Measurements from ENCODE around the gene SPATS2L. TPM values are rescaled to one million over a fixed set of nuclear protein-coding genes. Genes with fewer than 3 reads are reported as not detected.
A peak's percentile ranks its signal among the peaks of the same experiment; 100 is the strongest.

Gene SPATS2L
- total RNA-seq, 1 donor from 2014 or later: 192 TPM

DNA sequence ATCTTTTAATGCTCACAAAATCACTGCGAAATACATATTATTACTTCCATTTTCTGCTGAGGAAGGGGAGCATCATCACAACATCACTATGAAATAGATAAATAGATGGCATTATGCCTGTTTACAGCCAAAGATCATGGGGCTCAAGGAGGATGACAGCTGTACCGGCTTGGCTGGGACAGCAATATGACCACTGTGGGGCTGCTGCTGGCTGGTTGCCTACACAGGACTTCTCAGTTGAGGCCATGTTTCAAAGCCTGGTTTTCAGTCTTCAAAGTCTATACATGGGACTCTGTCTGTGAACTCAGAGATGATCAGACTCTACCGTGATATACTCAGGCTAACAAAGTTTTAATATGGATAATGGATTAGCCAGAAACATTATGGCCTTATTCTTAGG is 58.7 kb downstream of the SPATS2L start:
- Histone ChIP-seq H3K4me1 (ENCODE audit: insufficient read depth, low read length) (no peaks in the 10 kb centered on the region), H3K27ac (ENCODE audit: low read depth, low read length) (no peak overlapping the region), H3K9me3 (ENCODE audit: insufficient read depth, low read depth, low read length) (no peaks in the 10 kb centered on the region), H3K79me2 (ENCODE audit: insufficient read depth, low read length) (peaks cover 72% of the 10 kb centered on the region), H3K27me3 (ENCODE audit: insufficient read depth, low read length) (no peaks in the 10 kb centered on the region), H2AFZ (ENCODE audit: low read depth, low read length) (no peak overlapping the region), H3K4me3 (ENCODE audit: insufficient read depth, low read depth, low read length) (no peak overlapping the region), H3K4me2 (ENCODE audit: low read length) (no peak overlapping the region), H4K20me1 (ENCODE audit: insufficient read depth, low read length) (peaks cover 11% of the 10 kb centered on the region), H3K9ac (ENCODE audit: low read length) (no peak overlapping the region), H3K36me3 (ENCODE audit: insufficient read depth, low read length) (no peaks in the 10 kb centered on the region)
- FAIRE-seq (no peak), DNase-seq (ENCODE audit: low read depth) (no peak)
- TF ChIP-seq CTCF (IDR thresholded peaks at IDR 0.05; ENCODE audit: insufficient read depth, low read depth, low read length) (no peak), EZH2 (IDR thresholded peaks at IDR 0.05; ENCODE audit: insufficient read depth, low read length) (no peak)
- H3K9me3 Mint-ChIP-seq (ENCODE audit: unreplicated experiment): no peaks in the 10 kb centered on the region
- H3K4me3 Mint-ChIP-seq (ENCODE audit: unreplicated experiment): no peak overlapping the region
- peaks cover 6% of the 10 kb centered on the region for H3K36me3 Mint-ChIP-seq (ENCODE audit: low read depth, unreplicated experiment)
- no peaks in the 10 kb centered on the region for H3K27me3 Mint-ChIP-seq (ENCODE audit: low read depth, unreplicated experiment)
- H3K27ac Mint-ChIP-seq (ENCODE audit: unreplicated experiment): no peak overlapping the region
- H3K4me1 Mint-ChIP-seq (ENCODE audit: low read depth, unreplicated experiment): peaks cover 47% of the 10 kb centered on the region

DNA sequence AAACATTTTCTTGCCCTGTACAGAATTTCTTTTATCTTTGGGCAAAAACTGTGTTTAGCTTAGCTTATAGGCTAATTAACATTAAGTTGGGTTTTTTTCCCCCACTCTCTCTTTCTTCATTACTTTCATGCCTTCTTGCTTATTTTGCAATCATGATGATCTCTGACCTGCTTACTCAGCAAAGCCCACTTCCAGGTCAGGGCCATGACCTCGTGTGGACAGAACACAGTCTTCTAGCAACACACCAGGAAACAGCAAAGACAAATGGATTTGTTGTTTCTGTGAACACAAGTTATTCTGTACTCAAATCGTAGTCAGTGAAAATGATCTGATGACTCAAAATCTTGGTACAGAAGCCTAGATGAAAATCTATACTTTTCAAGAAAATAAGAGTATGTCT is 60.7 kb downstream of the SPATS2L start:
- H3K9me3 Mint-ChIP-seq (ENCODE audit: unreplicated experiment): no peaks in the 10 kb centered on the region
- H3K36me3 ChIP-seq (ENCODE audit: insufficient read depth, low read length): peaks cover 3% of the 10 kb centered on the region
- H3K4me1 Mint-ChIP-seq (ENCODE audit: low read depth, unreplicated experiment): peaks cover 44% of the 10 kb centered on the region
- no peak for DNase-seq (ENCODE audit: low read depth)
- no peaks in the 10 kb centered on the region for H3K27me3 ChIP-seq (ENCODE audit: insufficient read depth, low read length)
- H3K27ac Mint-ChIP-seq (ENCODE audit: unreplicated experiment): peak overlapping the region; percentile 49
- H3K9me3 ChIP-seq (ENCODE audit: insufficient read depth, low read depth, low read length): no peaks in the 10 kb centered on the region
- H3K4me1 ChIP-seq (ENCODE audit: insufficient read depth, low read length): no peaks in the 10 kb centered on the region
- no peak overlapping the region for H3K9ac ChIP-seq (ENCODE audit: low read length)
- peak overlapping the region; percentile 16 for H3K4me2 ChIP-seq (ENCODE audit: low read length)
- H3K27me3 Mint-ChIP-seq (ENCODE audit: low read depth, unreplicated experiment): no peaks in the 10 kb centered on the region
- H3K4me3 ChIP-seq (ENCODE audit: insufficient read depth, low read depth, low read length): no peak overlapping the region
- peaks cover 9% of the 10 kb centered on the region for H4K20me1 ChIP-seq (ENCODE audit: insufficient read depth, low read length)
- peaks cover 10% of the 10 kb centered on the region for H3K36me3 Mint-ChIP-seq (ENCODE audit: low read depth, unreplicated experiment)
- no peak for FAIRE-seq
- H3K79me2 ChIP-seq (ENCODE audit: insufficient read depth, low read length): peaks cover 76% of the 10 kb centered on the region
- no peak overlapping the region for H3K27ac ChIP-seq (ENCODE audit: low read depth, low read length)
- H3K4me3 Mint-ChIP-seq (ENCODE audit: unreplicated experiment): no peak overlapping the region
- no peak for TF ChIP-seq EZH2 (IDR thresholded peaks at IDR 0.05; ENCODE audit: insufficient read depth, low read length)
- TF ChIP-seq CTCF (IDR thresholded peaks at IDR 0.05; ENCODE audit: insufficient read depth, low read depth, low read length): no peak
- no peak overlapping the region for H2AFZ ChIP-seq (ENCODE audit: low read depth, low read length)

- Mint-ChIP-seq H3K27ac (ENCODE audit: unreplicated experiment) (peak overlapping the region; percentile 24), H3K27me3 (ENCODE audit: low read depth, unreplicated experiment) (no peaks in the 10 kb centered on the region), H3K9me3 (ENCODE audit: unreplicated experiment) (no peaks in the 10 kb centered on the region), H3K4me1 (ENCODE audit: low read depth, unreplicated experiment) (peaks cover 43% of the 10 kb centered on the region), H3K4me3 (ENCODE audit: unreplicated experiment) (no peak overlapping the region), H3K36me3 (ENCODE audit: low read depth, unreplicated experiment) (peaks cover 10% of the 10 kb centered on the region)
- Histone ChIP-seq H3K9me3 (ENCODE audit: insufficient read depth, low read depth, low read length) (no peaks in the 10 kb centered on the region), H4K20me1 (ENCODE audit: insufficient read depth, low read length) (peaks cover 9% of the 10 kb centered on the region), H3K4me2 (ENCODE audit: low read length) (no peak overlapping the region), H3K27me3 (ENCODE audit: insufficient read depth, low read length) (no peaks in the 10 kb centered on the region), H3K4me3 (ENCODE audit: insufficient read depth, low read depth, low read length) (no peak overlapping the region), H3K36me3 (ENCODE audit: insufficient read depth, low read length) (peaks cover 3% of the 10 kb centered on the region), H3K9ac (ENCODE audit: low read length) (no peak overlapping the region), H3K4me1 (ENCODE audit: insufficient read depth, low read length) (no peaks in the 10 kb centered on the region), H2AFZ (ENCODE audit: low read depth, low read length) (no peak overlapping the region), H3K27ac (ENCODE audit: low read depth, low read length) (no peak overlapping the region), H3K79me2 (ENCODE audit: insufficient read depth, low read length) (peaks cover 73% of the 10 kb centered on the region)
- DNase-seq (ENCODE audit: low read depth) (no peak), FAIRE-seq (no peak)
- TF ChIP-seq EZH2 (IDR thresholded peaks at IDR 0.05; ENCODE audit: insufficient read depth, low read length): no peak
- no peak for TF ChIP-seq CTCF (IDR thresholded peaks at IDR 0.05; ENCODE audit: insufficient read depth, low read depth, low read length)
Observed at GRCh38 chr2:200369886-200370285, 63.4 kb downstream of the SPATS2L start.
